Thoracic aorta (tissue), 2 donors: ENCODE measurements around the gene PTGDS. TPM values are rescaled to one million over a fixed set of nuclear protein-coding genes. Genes with fewer than 3 reads are reported as not detected.
A peak's percentile ranks its signal among the peaks of the same experiment; 100 is the strongest.

Experiments used
- ATAC-seq: fragments of 150-250 bp; one replicate; pipeline ENCODE4 v1.8.0; 2017; ENCODE audit warnings: low read depth; ENCODE audit not compliant: insufficient number of reproducible peaks, low FRiP score
- DNase-seq: peaks from one replicate; pipeline ENCODE4 v3.0.0-alpha.2; 2020; ENCODE audit warnings: low spot score
- H3K27ac ChIP-seq, 2 donors: fragments of 200-600 bp; sonication (generic); 1 replicate in 1 of 2; 2 replicates in 1 of 2; pipeline ENCODE4 v1.5.1; 2016; ENCODE audit warnings: mild to moderate bottlenecking in 2 of 2, moderate library complexity in 2 of 2
- H3K27me3 ChIP-seq: fragments of 200-600 bp; sonication (generic); replicated peaks from 2 replicates; pipeline ENCODE4 v1.6.0; 2016; ENCODE audit warnings: mild to moderate bottlenecking; ENCODE audit not compliant: insufficient read depth
- H3K36me3 ChIP-seq: fragments of 200-600 bp; sonication (generic); one replicate; pipeline ENCODE4 v1.5.1; 2016
- H3K4me1 ChIP-seq, 2 donors: fragments of 200-600 bp; sonication (generic); 1 replicate in 1 of 2; 2 replicates in 1 of 2; pipeline versions ENCODE4 v1.5.1 to v1.6.0; 2016; ENCODE audit warnings: low read depth in 2 of 2, mild to moderate bottlenecking in 1 of 2; ENCODE audit not compliant: control insufficient read depth in 1 of 2
- H3K4me3 ChIP-seq: fragments of 200-600 bp; sonication (generic); 2 replicates; pipeline ENCODE4 v1.5.1; 2016; ENCODE audit warnings: mild to moderate bottlenecking
- H3K9me3 ChIP-seq: fragments of 200-600 bp; sonication (generic); 2 replicates; pipeline ENCODE4 v1.5.1; 2016
- total RNA-seq, 2 donors: library from RNA; depleted of rRNA; stranded (reverse); fragments of >200 nt; gene quantifications; one replicate each; pipeline versions ENCODE4 v1.1.0 to v1.2.3, GENCODE V29; 2016
- TF ChIP-seq, protein P1 (sequence below): fragments of 200-600 bp; sonication (generic); IDR thresholded peaks from one replicate; pipeline ENCODE4 v1.5.1; 2019; ENCODE audit warnings: antibody characterized with exemption

The PTGDS gene
- total RNA-seq, 2 donors from 2014 or later, result 66.1 to 89.5 TPM

- DNase-seq (no peak), ATAC-seq (no peak)
- TF ChIP-seq, protein P1, sequence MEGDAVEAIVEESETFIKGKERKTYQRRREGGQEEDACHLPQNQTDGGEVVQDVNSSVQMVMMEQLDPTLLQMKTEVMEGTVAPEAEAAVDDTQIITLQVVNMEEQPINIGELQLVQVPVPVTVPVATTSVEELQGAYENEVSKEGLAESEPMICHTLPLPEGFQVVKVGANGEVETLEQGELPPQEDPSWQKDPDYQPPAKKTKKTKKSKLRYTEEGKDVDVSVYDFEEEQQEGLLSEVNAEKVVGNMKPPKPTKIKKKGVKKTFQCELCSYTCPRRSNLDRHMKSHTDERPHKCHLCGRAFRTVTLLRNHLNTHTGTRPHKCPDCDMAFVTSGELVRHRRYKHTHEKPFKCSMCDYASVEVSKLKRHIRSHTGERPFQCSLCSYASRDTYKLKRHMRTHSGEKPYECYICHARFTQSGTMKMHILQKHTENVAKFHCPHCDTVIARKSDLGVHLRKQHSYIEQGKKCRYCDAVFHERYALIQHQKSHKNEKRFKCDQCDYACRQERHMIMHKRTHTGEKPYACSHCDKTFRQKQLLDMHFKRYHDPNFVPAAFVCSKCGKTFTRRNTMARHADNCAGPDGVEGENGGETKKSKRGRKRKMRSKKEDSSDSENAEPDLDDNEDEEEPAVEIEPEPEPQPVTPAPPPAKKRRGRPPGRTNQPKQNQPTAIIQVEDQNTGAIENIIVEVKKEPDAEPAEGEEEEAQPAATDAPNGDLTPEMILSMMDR, result no peak
- Histone ChIP-seq H3K4me1 (peaks cover 6 to 23% of the 10 kb centered on the region in 2 donors), H3K36me3 (no peaks in the 10 kb centered on the region), H3K4me3 (no peak overlapping the region), H3K27ac (peak overlapping the region in 1 of 2 donors; percentile 55), H3K27me3 (no peaks in the 10 kb centered on the region), H3K9me3 (no peaks in the 10 kb centered on the region)
These were observed 15.1 kb upstream of the PTGDS start for GRCh38 chr9:136962163-136962562.

DNA sequence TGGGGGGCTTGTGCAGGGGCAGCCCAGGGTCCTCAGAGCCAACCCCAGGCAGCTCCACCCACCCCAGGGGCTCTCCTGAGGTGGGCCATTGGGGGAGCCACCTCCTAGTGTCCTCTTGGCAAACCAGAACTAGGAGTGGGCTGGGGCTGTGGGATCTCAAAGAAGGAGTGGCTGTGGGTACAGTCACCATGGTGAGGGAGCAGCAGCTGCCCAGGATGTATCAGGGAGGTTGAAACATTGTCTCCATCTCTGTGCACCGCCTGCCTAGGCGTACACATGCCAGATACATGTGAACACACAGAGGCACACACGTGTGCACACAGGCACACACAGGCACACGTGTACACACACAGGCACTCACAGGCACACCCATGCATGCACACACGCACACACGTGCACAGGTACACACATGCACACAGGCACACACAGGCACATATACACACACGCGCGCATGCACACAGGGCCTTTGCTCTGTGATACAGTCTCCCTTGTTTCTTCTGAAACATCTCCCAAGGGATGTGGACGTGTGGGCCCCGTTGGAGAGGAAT, 14.5 kb upstream of the PTGDS start:
- Histone ChIP-seq H3K4me1 (peaks cover 6 to 23% of the 10 kb centered on the region in 2 donors), H3K9me3 (no peaks in the 10 kb centered on the region), H3K36me3 (no peaks in the 10 kb centered on the region), H3K27me3 (no peaks in the 10 kb centered on the region), H3K27ac (no peak overlapping the region), H3K4me3 (no peak overlapping the region)
- TF ChIP-seq, protein P1, result no peak
- ATAC-seq (no peak), DNase-seq (no peak)

DNA sequence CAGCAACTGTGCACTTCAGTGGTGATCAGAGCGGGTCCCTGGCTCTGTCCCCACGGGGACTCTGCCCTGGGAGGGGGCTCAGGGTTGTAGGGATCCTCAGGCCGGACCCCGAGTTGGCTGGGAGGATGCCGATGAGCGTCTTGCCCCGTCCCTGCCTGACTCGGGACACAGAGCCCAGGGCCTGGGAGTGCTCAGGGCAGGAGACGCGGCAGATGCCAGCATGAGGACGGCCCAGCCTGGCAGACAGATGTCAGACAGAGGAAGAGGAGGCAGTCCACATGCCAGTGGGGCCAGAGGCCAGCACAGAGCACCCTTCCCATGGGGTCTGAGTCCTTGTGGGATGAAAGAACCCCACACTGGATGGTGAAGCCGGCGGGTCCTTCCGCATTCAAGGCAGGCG, 14.0 kb upstream of the PTGDS start:
- Histone ChIP-seq H3K27ac (no peak overlapping the region), H3K36me3 (no peaks in the 10 kb centered on the region), H3K9me3 (no peaks in the 10 kb centered on the region), H3K4me1 (peaks cover 6 to 23% of the 10 kb centered on the region in 2 donors), H3K27me3 (no peaks in the 10 kb centered on the region), H3K4me3 (no peak overlapping the region)
- no peak for DNase-seq
- TF ChIP-seq, protein P1, result no peak
- ATAC-seq, result no peak

GRCh38 chr9:136963751-136964150, 13.6 kb upstream of the PTGDS start:
- Histone ChIP-seq H3K27ac (no peak overlapping the region), H3K9me3 (no peaks in the 10 kb centered on the region), H3K4me1 (peaks cover 6 to 23% of the 10 kb centered on the region in 2 donors), H3K36me3 (no peaks in the 10 kb centered on the region), H3K27me3 (no peaks in the 10 kb centered on the region), H3K4me3 (no peak overlapping the region)
- TF ChIP-seq, protein P1, result no peak
- DNase-seq (no peak), ATAC-seq (no peak)

DNA sequence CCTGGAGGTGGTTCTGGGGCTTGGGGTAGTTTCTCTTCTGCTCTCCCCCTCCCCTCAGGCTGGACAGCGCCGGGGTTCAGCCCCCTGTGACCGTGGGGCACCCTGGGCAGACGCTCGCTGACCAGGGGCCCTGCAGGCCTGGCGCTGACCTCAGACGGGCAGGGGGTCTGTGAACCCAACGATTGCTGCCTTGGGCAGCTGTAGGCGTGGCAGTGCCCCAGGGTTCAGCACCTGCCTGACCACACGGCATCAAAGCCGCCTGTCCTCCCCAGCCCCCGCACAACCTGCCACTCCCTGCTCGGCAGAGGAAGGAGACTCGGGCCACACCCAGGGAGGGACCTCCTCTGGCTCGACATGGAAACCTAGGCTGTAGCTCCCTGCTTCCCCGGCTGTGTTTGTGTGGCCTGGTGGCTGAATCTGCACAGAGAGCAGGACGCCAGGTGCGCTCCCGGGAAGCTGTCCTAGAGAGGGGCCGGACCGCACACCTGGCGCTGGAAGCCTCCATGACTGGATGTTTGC, 13.1 kb upstream of the PTGDS start:
- ATAC-seq (no peak), DNase-seq (no peak)
- no peaks in the 10 kb centered on the region for H3K36me3 ChIP-seq
- no peak overlapping the region for H3K4me3 ChIP-seq
- H3K9me3 ChIP-seq, result no peaks in the 10 kb centered on the region
- no peaks in the 10 kb centered on the region for H3K27me3 ChIP-seq
- TF ChIP-seq, protein P1, result no peak
- H3K4me1 ChIP-seq, result peaks cover 6 to 23% of the 10 kb centered on the region in 2 donors
- H3K27ac ChIP-seq, result no peak overlapping the region
